CD14-positive monocyte (primary cell): ENCODE measurements around the gene SLAMF9. TPM values are rescaled to one million over a fixed set of nuclear protein-coding genes. Genes with fewer than 3 reads are reported as not detected.

Experiments
- DNase-seq, 3 donors: peaks; one replicate each; pipeline ENCODE4 v3.0.0-alpha.2; 2011 to 2022
- H2AFZ ChIP-seq: 2 replicates; pipeline ENCODE4 v1.6.0; 2012; ENCODE audit warnings: mild to moderate bottlenecking, low read depth, low read length, inconsistent platforms; ENCODE audit not compliant: insufficient read depth, poor library complexity, severe bottlenecking
- H3K27ac ChIP-seq, 2 donors: 1 replicate in 1 of 2; 2 replicates in 1 of 2; pipeline ENCODE4 v1.5.1; 2012 to 2013; ENCODE audit warnings: low read length in 2 of 2, control low read depth in 1 of 2, inconsistent platforms in 1 of 2, low read depth in 1 of 2, mild to moderate bottlenecking in 1 of 2
- H3K27me3 ChIP-seq, 2 donors: one replicate each; pipeline versions ENCODE4 v1.6.0 to v1.6.1; 2011 to 2013; ENCODE audit warnings: low read length in 2 of 2; ENCODE audit not compliant: control insufficient read depth in 2 of 2, insufficient read depth in 2 of 2
- H3K36me3 ChIP-seq, 2 donors: replicated peaks in 1 of 2; 1 replicate in 1 of 2; 2 replicates in 1 of 2; pipeline versions ENCODE4 v1.5.1 to v1.6.1; 2012 to 2013; ENCODE audit warnings: low read length in 2 of 2, control low read depth in 1 of 2, inconsistent platforms in 1 of 2, mild to moderate bottlenecking in 1 of 2; ENCODE audit not compliant: insufficient read depth in 2 of 2, control insufficient read depth in 1 of 2
- H3K4me1 ChIP-seq, 2 donors: 1 replicate in 1 of 2; 2 replicates in 1 of 2; pipeline versions ENCODE4 v1.5.1 to v1.6.1; 2012 to 2013; ENCODE audit warnings: low read length in 2 of 2, control low read depth in 1 of 2, inconsistent platforms in 1 of 2, mild to moderate bottlenecking in 1 of 2, moderate library complexity in 1 of 2; ENCODE audit not compliant: insufficient read depth in 2 of 2, control insufficient read depth in 1 of 2
- H3K4me2 ChIP-seq: replicated peaks from 2 replicates; pipeline ENCODE3; 2012; ENCODE audit warnings: low read length, moderate library complexity, mild to moderate bottlenecking; ENCODE audit not compliant: poor library complexity, severe bottlenecking; ENCODE audit errors: extremely low read depth
- H3K4me3 ChIP-seq, 3 experiments: fragments of 200-600 bp in 1 of 3; sonication (generic) in 1 of 3; replicated peaks in 1 of 3; 1 replicate in 2 of 3; 2 replicates in 1 of 3; pipeline ENCODE4 v1.5.1; 2011 to 2013; ENCODE audit warnings: low read length in 3 of 3, mild to moderate bottlenecking in 3 of 3, control low read depth in 2 of 3, low read depth in 2 of 3, inconsistent platforms in 1 of 3, moderate library complexity in 1 of 3
- H3K79me2 ChIP-seq: 2 replicates; pipeline ENCODE4 v1.6.0; 2012; ENCODE audit warnings: mild to moderate bottlenecking, control low read depth, inconsistent platforms, low read length, moderate library complexity; ENCODE audit not compliant: insufficient read depth
- H3K9ac ChIP-seq: 2 replicates; pipeline ENCODE4 v1.6.0; 2017; ENCODE audit warnings: low read length, mild to moderate bottlenecking; ENCODE audit not compliant: insufficient read depth, poor library complexity, severe bottlenecking
- H3K9me3 ChIP-seq, 2 donors: replicated peaks in 1 of 2; 1 replicate in 1 of 2; 2 replicates in 1 of 2; pipeline versions ENCODE4 v1.5.1 to v1.6.1; 2012 to 2013; ENCODE audit warnings: low read length in 2 of 2, control low read depth in 1 of 2; ENCODE audit not compliant: control insufficient read depth in 1 of 2, insufficient read depth in 1 of 2
- H4K20me1 ChIP-seq: 2 replicates; pipeline ENCODE4 v1.6.0; 2012; ENCODE audit warnings: mild to moderate bottlenecking, low read length, control low read depth, moderate library complexity; ENCODE audit not compliant: insufficient read depth
- H3K27ac Mint-ChIP-seq, 7 donors: one replicate each; pipeline ENCODE4 v1.8.0; 2020; ENCODE audit warnings: mild to moderate bottlenecking in 7 of 7, mixed read lengths in 7 of 7, moderate library complexity in 6 of 7, inconsistent platforms in 2 of 7
- H3K27me3 Mint-ChIP-seq, 3 donors: one replicate each; pipeline ENCODE4 v1.8.0; 2021 to 2022; ENCODE audit warnings: low read depth in 3 of 3, mild to moderate bottlenecking in 3 of 3, mixed read lengths in 3 of 3, moderate library complexity in 3 of 3, inconsistent platforms in 1 of 3
- H3K36me3 Mint-ChIP-seq, 2 donors: one replicate each; pipeline ENCODE4 v1.8.0; 2020; ENCODE audit warnings: mixed read lengths in 2 of 2, inconsistent platforms in 1 of 2, mild to moderate bottlenecking in 1 of 2
- H3K4me1 Mint-ChIP-seq: one replicate; pipeline ENCODE4 v1.8.0; 2020; ENCODE audit warnings: mild to moderate bottlenecking, mixed read lengths
- H3K4me3 Mint-ChIP-seq, 2 donors: one replicate each; pipeline ENCODE4 v1.8.0; 2020; ENCODE audit warnings: mild to moderate bottlenecking in 2 of 2, mixed read lengths in 2 of 2, moderate library complexity in 1 of 2
- H3K9me3 Mint-ChIP-seq, 7 donors: one replicate each; pipeline ENCODE4 v1.8.0; 2020 to 2022; ENCODE audit warnings: mixed read lengths in 7 of 7, mild to moderate bottlenecking in 6 of 7, moderate library complexity in 6 of 7, inconsistent platforms in 2 of 7
- WGBS: methylation state at CpG from one replicate; pipeline ENCODE4 v1.1.5; 2013; ENCODE audit warnings: missing lambda C conversion rate; ENCODE audit not compliant: insufficient coverage; 5-methylcytosine and 5-hydroxymethylcytosine counted together
- intact Hi-C, 2 donors: fragments of 100-400 bp; cut with micrococcal nuclease; formaldehyde crosslinking; loops; one replicate each; pipeline versions ENCODE4 v1.15.0 to v1.15.1; 2023
- polyA plus RNA-seq, 3 donors: library from polyadenylated mRNA; depleted of rRNA in 1 of 3; unstranded in 2 of 3; stranded (reverse) in 1 of 3; fragments of 300-500 nt in 2 of 3; fragments of >200 nt in 1 of 3; fragmentation: Illumina TruSeq in 2 of 3; gene quantifications; 1 replicate in 2 of 3; 2 replicates in 1 of 3; pipeline ENCODE4 v1.2.3, GENCODE V29; 2012 to 2021
- TF ChIP-seq, protein P1 (sequence below): fragments of 200-600 bp; IDR thresholded peaks from one replicate; pipeline ENCODE4 v1.8.0; 2022; ENCODE audit warnings: antibody characterized with exemption, mild to moderate bottlenecking

Gene SLAMF9
- polyA plus RNA-seq, 3 donors = 0.17 TPM; not detected in 2

DNA sequence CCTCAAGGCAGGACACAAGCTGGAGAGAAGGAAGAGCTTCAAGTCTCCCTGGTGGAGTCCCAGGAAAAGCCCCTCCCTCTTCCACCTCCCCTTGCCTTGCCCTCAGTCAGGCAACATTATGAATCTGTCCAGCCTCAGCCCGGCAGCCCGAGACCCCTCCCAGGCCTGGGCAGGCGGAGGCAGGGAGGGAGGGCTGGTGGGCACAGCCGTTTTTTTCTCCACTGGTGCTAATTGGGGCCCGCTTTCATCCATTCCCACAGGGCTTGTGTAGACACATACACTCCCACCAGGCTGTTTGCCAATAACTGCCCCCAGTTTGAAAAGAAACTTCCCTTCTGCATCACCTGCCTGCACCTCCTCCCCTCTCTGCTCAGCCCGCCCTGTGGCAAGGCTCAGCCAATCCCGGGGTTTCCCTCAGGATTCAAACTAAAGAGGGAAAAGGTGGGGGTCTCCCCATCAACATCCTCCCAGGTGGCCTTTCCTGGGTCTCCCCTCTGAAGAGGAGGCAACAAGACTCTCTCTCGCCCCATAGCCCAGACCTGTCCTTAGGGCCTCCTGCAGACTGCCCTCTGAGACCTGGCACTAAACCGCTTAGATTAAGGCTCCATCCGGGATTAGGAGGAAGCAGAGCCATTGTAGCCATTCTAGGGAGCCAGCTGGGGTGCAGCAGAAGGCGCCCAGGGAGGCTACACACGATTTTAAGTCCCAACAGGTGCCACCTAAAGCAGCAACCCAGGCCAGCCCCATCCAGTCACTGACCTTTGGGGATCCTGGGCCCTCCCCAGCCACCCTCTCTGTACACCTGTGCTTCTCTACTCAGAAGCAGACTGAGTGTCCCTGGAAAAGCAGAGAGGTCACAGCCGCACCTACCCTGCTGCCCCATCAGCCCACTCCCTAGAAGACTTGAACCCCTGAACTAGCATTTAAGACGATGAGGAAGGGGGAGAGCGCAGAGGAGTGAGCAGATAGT, 12.2 kb downstream of the SLAMF9 start:
- no peaks in the 10 kb centered on the region for H4K20me1 ChIP-seq
- no peaks in the 10 kb centered on the region for H3K36me3 ChIP-seq
- DNase-seq = no peak
- H3K27ac ChIP-seq = no peak overlapping the region
- TF ChIP-seq, protein P1, sequence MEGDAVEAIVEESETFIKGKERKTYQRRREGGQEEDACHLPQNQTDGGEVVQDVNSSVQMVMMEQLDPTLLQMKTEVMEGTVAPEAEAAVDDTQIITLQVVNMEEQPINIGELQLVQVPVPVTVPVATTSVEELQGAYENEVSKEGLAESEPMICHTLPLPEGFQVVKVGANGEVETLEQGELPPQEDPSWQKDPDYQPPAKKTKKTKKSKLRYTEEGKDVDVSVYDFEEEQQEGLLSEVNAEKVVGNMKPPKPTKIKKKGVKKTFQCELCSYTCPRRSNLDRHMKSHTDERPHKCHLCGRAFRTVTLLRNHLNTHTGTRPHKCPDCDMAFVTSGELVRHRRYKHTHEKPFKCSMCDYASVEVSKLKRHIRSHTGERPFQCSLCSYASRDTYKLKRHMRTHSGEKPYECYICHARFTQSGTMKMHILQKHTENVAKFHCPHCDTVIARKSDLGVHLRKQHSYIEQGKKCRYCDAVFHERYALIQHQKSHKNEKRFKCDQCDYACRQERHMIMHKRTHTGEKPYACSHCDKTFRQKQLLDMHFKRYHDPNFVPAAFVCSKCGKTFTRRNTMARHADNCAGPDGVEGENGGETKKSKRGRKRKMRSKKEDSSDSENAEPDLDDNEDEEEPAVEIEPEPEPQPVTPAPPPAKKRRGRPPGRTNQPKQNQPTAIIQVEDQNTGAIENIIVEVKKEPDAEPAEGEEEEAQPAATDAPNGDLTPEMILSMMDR = no peak
- Mint-ChIP-seq H3K27me3 (peaks cover 19 to 31% (median 23%) of the 10 kb centered on the region in 3 donors), H3K4me1 (peaks cover 70% of the 10 kb centered on the region), H3K27ac (peak overlapping the region in 1 of 7 donors; percentile 15), H3K9me3 (peaks cover 0 to 8% (median 0%) of the 10 kb centered on the region in 7 donors), H3K4me3 (no peak overlapping the region), H3K36me3 (peaks cover 0 to 9% of the 10 kb centered on the region in 2 donors)
- H3K4me2 ChIP-seq = no peak overlapping the region
- no peak overlapping the region for H2AFZ ChIP-seq
- WGBS = 89% methylated on average over 8 of the region's 15 CpGs
- intact Hi-C loops = no loop called here
- H3K79me2 ChIP-seq = peaks cover 57% of the 10 kb centered on the region
- peaks cover 43 to 58% of the 10 kb centered on the region in 2 donors for H3K4me1 ChIP-seq
- no peaks in the 10 kb centered on the region for H3K9me3 ChIP-seq
- no peak overlapping the region for H3K4me3 ChIP-seq
- no peak overlapping the region for H3K9ac ChIP-seq
- peaks cover 6 to 23% of the 10 kb centered on the region in 2 donors for H3K27me3 ChIP-seq

GRCh38 chr1:159941141-159941540, 12.9 kb downstream of the SLAMF9 start:
- no peaks in the 10 kb centered on the region for H3K36me3 ChIP-seq
- H3K27me3 ChIP-seq = peaks cover 6 to 18% of the 10 kb centered on the region in 2 donors
- DNase-seq = no peak
- peaks cover 50 to 65% of the 10 kb centered on the region in 2 donors for H3K4me1 ChIP-seq
- intact Hi-C loops = no loop called here
- Mint-ChIP-seq H3K27me3 (peaks cover 19 to 27% (median 23%) of the 10 kb centered on the region in 3 donors), H3K4me1 (peaks cover 77% of the 10 kb centered on the region), H3K9me3 (peaks cover 0 to 8% (median 0%) of the 10 kb centered on the region in 7 donors), H3K36me3 (peaks cover 0 to 9% of the 10 kb centered on the region in 2 donors), H3K27ac (peak overlapping the region in 1 of 7 donors; percentile 41), H3K4me3 (no peak overlapping the region)
- no peaks in the 10 kb centered on the region for H4K20me1 ChIP-seq
- TF ChIP-seq, protein P1 = no peak
- H3K4me3 ChIP-seq = no peak overlapping the region
- no peak overlapping the region for H3K4me2 ChIP-seq
- H2AFZ ChIP-seq = no peak overlapping the region
- 93% methylated on average over 2 of the region's 5 CpGs for WGBS
- H3K79me2 ChIP-seq = peaks cover 63% of the 10 kb centered on the region
- no peak overlapping the region for H3K27ac ChIP-seq
- H3K9me3 ChIP-seq = no peaks in the 10 kb centered on the region
- no peak overlapping the region for H3K9ac ChIP-seq
